K562 (cell line): ENCODE results near the gene LTBP2. TPM values are rescaled to one million over a fixed set of nuclear protein-coding genes. Genes with fewer than 3 reads are reported as not detected.
A peak's percentile ranks its signal among the peaks of the same experiment; 100 is the strongest.

ENCODE experiments used
- DNMT1 ChIP-seq: fragments of 450-650 bp; IDR thresholded peaks from 2 replicates; pipeline ENCODE4 v1.6.1; 2016; ENCODE audit warnings: antibody characterized with exemption, mild to moderate bottlenecking
- ETS2 ChIP-seq: IDR thresholded peaks from 2 replicates; pipeline ENCODE4 v1.6.1; 2016; ENCODE audit warnings: borderline replicate concordance, missing genetic modification characterization, mild to moderate bottlenecking, moderate library complexity, missing compliant biosample characterization; ENCODE audit not compliant: poor library complexity, severe bottlenecking
- FOXP1 ChIP-seq: sonication (generic); formaldehyde crosslinking; IDR thresholded peaks from 2 replicates; pipeline ENCODE4 v1.8.0; 2022; ENCODE audit warnings: mild to moderate bottlenecking, missing genetic modification reagents
- GABPB2 ChIP-seq: fragments of 250-450 bp; sonication (Bioruptor Pico); conservative IDR thresholded peaks from 2 replicates; pipeline ENCODE4 v1.5.1; 2021; ENCODE audit warnings: mild to moderate bottlenecking
- GATA2 ChIP-seq: sonication (generic); formaldehyde crosslinking; IDR thresholded peaks from 2 replicates; pipeline ENCODE4 v1.4.0; 2020; ENCODE audit warnings: mild to moderate bottlenecking, missing genetic modification reagents
- HDAC1 ChIP-seq, 2 experiments: fragments of 450-650 bp; IDR thresholded peaks; 2 replicates each; pipeline ENCODE4 v1.6.1; 2016 to 2017; ENCODE audit warnings: inconsistent platforms in 1 of 2, mild to moderate bottlenecking in 1 of 2, moderate library complexity in 1 of 2
- HIVEP1 ChIP-seq: fragments of 250-450 bp; sonication (Bioruptor Pico); IDR thresholded peaks from 2 replicates; pipeline ENCODE4 v1.4.0; 2020; ENCODE audit warnings: mild to moderate bottlenecking
- RFX1 ChIP-seq: fragments of 450-650 bp; IDR thresholded peaks from 2 replicates; pipeline ENCODE4 v1.6.1; 2016; ENCODE audit warnings: mild to moderate bottlenecking, moderate library complexity
- SAP30 ChIP-seq: fragments of 200-600 bp; sonication (generic); IDR thresholded peaks from 2 replicates; pipeline ENCODE4 v1.6.1; 2012; ENCODE audit warnings: borderline replicate concordance, low read depth, mild to moderate bottlenecking, moderate library complexity, low read length, control low read depth, inconsistent platforms; ENCODE audit not compliant: insufficient read depth, poor library complexity, severe bottlenecking
- USF1 ChIP-seq: sonication (generic); formaldehyde crosslinking; IDR thresholded peaks from 2 replicates; pipeline ENCODE4 v1.9.0; 2022; ENCODE audit warnings: mild to moderate bottlenecking, missing genetic modification reagents
- ZBTB8A ChIP-seq: fragments of 450-650 bp; IDR thresholded peaks from 2 replicates; pipeline ENCODE4 v1.6.1; 2018; ENCODE audit warnings: mild to moderate bottlenecking, moderate library complexity; ENCODE audit not compliant: partially characterized antibody
- polyA plus RNA-seq, 8 experiments: library from polyadenylated mRNA; depleted of rRNA in 4 of 8; stranded (reverse) in 5 of 8; unstranded in 3 of 8; fragments of >200 nt; fragmentation: Nextera tagmentation in 2 of 8; fragmentation: Illumina TruSeq in 1 of 8; extraction: Ambion mirVana in 2 of 8; extraction: Trizol in 1 of 8; gene quantifications; 2 replicates each; pipeline versions ENCODE4 v1.2.1 to v1.2.3, GENCODE V29; 2011 to 2014; ENCODE audit warnings: inconsistent platforms in 1 of 8, missing spikeins in 1 of 8
- total RNA-seq, 7 experiments: library from RNA; depleted of rRNA in 6 of 7; stranded (reverse); fragments of >200 nt in 6 of 7; fragmentation: Illumina TruSeq in 2 of 7; extraction: Trizol in 2 of 7; gene quantifications; 2 replicates each; pipeline versions ENCODE4 v1.2.1 to v1.2.3, GENCODE V29; 2011 to 2021; ENCODE audit warnings: low replicate concordance in 1 of 7
- TF ChIP-seq, protein P1 (sequence below): fragments of 250-450 bp; sonication (Bioruptor Pico); IDR thresholded peaks from 2 replicates; pipeline ENCODE4 v1.8.0; 2021; ENCODE audit warnings: moderate library complexity, mild to moderate bottlenecking, inconsistent platforms
- TF ChIP-seq, protein P2 (sequence below): fragments of 450-650 bp; IDR thresholded peaks from 2 replicates; pipeline ENCODE4 v1.6.1; 2016; ENCODE audit warnings: low read depth

The LTBP2 gene
- total and polyA plus RNA-seq, 9 of the 15 experiments (the other 6 are each of a cell fraction or from before 2014, with no cell fraction given), result under 0.01 to 0.18 (median 0.03) TPM; not detected in 3

DNA sequence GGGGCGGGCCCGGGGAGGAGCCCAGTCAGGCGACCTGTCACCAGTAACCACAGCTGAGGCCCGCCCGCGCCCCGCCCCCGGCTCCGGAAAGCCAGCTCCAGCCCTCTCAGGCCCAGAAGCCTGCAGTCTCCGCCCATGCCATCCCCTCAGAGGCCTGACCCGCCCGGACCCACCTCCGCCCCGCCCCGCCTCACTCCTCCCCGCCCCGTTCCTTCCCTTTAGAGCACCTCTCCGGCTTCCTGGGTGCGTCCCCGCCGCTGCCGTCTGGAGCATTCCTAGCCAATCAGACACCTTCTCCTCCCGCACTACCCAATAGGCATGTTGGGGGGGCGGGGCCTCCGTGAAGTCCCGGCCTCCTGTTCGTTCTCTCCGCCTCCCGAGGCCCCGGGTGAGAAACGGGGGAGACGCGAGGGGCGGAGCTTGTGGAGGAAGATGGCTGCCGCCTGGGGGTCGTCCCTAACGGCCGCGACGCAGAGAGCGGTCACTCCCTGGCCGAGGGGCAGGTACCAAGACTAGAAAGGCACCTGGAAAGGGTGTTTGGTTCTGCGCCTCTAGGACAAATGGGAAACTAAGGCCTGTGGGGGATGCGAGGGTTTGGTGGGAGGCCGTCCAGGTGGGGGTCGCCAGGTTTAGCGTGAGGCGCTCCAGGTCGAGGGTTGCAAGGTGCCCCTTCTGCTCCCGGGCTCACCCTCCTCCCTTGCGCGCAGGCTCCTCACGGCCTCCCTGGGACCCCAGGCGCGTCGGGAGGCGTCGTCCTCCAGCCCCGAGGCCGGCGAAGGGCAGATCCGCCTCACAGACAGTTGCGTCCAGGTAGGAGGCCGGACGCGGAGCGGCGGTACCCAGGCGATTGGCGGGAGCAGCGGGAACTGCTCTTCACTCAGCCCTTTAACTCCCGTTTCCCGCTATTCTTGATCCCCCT lies 118.4 kb downstream of the LTBP2 start, which contains the start of gene ISCA2 (continued):
- TF ChIP-seq, protein P1, sequence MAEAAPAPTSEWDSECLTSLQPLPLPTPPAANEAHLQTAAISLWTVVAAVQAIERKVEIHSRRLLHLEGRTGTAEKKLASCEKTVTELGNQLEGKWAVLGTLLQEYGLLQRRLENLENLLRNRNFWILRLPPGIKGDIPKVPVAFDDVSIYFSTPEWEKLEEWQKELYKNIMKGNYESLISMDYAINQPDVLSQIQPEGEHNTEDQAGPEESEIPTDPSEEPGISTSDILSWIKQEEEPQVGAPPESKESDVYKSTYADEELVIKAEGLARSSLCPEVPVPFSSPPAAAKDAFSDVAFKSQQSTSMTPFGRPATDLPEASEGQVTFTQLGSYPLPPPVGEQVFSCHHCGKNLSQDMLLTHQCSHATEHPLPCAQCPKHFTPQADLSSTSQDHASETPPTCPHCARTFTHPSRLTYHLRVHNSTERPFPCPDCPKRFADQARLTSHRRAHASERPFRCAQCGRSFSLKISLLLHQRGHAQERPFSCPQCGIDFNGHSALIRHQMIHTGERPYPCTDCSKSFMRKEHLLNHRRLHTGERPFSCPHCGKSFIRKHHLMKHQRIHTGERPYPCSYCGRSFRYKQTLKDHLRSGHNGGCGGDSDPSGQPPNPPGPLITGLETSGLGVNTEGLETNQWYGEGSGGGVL (CRISPR knock-in tag), result no peak
- TF ChIP-seq HDAC1 (IDR thresholded peaks at IDR 0.05) (peak in 1 of 2 experiments; percentile 25; a peak in 1 of 4 replicates), DNMT1 (no peak), USF1 (CRISPR knock-in tag) (no peak), GATA2 (CRISPR knock-in tag) (no peak), GABPB2 (CRISPR knock-in tag) (no peak), FOXP1 (CRISPR knock-in tag) (no peak), HIVEP1 (CRISPR knock-in tag) (no peak), ZBTB8A (no peak), RFX1 (no peak), SAP30 (peak; percentile 26), ETS2 (tag) (no peak)
- TF ChIP-seq, protein P2, sequence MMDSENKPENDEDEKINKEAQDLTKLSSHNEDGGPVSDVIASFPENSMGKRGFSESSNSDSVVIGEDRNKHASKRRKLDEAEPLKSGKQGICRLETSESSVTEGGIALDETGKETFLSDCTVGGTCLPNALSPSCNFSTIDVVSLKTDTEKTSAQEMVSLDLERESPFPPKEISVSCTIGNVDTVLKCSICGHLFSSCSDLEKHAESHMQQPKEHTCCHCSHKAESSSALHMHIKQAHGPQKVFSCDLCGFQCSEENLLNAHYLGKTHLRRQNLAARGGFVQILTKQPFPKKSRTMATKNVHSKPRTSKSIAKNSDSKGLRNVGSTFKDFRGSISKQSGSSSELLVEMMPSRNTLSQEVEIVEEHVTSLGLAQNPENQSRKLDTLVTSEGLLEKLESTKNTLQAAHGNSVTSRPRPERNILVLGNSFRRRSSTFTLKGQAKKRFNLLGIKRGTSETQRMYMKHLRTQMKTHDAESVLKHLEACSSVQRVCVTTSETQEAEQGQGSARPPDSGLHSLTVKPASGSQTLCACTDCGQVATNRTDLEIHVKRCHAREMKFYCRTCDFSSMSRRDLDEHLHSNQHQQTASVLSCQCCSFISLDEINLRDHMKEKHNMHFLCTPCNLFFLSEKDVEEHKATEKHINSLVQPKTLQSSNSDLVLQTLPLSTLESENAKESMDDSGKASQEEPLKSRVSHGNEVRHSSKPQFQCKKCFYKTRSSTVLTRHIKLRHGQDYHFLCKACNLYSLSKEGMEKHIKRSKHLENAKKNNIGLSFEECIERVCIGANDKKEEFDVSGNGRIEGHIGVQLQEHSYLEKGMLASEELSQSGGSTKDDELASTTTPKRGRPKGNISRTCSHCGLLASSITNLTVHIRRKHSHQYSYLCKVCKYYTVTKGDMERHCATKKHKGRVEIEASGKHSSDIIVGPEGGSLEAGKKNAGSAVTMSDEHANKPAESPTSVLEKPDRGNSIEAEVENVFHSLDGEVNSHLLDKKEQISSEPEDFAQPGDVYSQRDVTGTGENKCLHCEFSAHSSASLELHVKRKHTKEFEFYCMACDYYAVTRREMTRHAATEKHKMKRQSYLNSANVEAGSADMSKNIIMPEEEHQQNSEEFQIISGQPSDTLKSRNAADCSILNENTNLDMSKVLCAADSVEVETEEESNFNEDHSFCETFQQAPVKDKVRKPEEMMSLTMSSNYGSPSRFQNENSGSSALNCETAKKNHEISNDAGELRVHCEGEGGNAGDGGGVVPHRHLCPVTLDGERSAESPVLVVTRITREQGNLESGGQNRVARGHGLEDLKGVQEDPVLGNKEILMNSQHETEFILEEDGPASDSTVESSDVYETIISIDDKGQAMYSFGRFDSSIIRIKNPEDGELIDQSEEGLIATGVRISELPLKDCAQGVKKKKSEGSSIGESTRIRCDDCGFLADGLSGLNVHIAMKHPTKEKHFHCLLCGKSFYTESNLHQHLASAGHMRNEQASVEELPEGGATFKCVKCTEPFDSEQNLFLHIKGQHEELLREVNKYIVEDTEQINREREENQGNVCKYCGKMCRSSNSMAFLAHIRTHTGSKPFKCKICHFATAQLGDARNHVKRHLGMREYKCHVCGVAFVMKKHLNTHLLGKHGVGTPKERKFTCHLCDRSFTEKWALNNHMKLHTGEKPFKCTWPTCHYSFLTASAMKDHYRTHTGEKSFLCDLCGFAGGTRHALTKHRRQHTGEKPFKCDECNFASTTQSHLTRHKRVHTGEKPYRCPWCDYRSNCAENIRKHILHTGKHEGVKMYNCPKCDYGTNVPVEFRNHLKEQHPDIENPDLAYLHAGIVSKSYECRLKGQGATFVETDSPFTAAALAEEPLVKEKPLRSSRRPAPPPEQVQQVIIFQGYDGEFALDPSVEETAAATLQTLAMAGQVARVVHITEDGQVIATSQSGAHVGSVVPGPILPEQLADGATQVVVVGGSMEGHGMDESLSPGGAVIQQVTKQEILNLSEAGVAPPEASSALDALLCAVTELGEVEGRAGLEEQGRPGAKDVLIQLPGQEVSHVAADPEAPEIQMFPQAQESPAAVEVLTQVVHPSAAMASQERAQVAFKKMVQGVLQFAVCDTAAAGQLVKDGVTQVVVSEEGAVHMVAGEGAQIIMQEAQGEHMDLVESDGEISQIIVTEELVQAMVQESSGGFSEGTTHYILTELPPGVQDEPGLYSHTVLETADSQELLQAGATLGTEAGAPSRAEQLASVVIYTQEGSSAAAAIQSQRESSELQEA, result no peak
